ENCODE data around the gene PDGFA.

Gene PDGFA

DNA sequence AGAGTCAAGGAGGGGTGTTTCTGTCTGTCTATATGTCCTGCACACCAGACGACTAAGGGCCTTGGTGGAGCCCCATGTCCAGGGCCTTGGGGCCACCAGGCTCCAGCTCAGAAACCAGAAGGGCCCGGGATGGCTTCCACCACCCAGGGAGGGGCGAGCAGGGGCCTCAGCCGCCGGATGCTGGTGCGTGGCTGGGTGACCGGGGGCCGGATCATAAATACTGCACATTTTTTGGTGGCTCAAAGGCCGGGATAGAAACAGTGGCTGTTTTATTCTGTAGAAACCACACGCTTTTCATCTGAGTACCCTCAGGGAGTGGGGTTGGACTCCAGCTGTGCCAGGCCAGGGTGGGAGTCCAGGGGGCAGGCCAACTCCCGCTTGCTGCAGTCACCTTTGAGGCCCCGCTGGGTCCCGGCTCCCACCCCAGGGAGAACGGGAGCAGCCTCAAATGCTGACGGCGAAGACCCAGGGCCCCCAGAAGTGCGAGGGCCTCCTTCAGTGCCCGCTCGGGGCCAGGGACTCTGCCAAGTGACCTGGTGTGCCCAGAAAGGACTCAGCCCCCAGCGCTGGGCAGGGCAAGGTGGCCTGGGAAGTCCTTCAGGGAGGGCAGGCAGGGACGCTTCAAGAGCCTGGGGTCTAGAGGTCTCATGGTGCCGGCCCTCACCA lies 28.2 kb downstream of the PDGFA start:
- DNase-seq (ENCODE audit: low spot score), result peak; percentile 47
- TF ChIP-seq CTCF (IDR thresholded peaks at IDR 0.05; ENCODE audit: poor library complexity, severe bottlenecking), result no peak
- Histone ChIP-seq H3K9me3 (ENCODE audit: severe bottlenecking) (no peaks in the 10 kb centered on the region), H3K36me3 (ENCODE audit: low read depth) (peaks cover under 1% of the 10 kb centered on the region; the same call in 1 of the 2 replicates), H3K4me1 (ENCODE audit: insufficient read depth, poor library complexity, severe bottlenecking) (peaks cover 9% of the 10 kb centered on the region), H3K27ac (ENCODE audit: poor library complexity, severe bottlenecking) (no peak overlapping the region), H3K27me3 (ENCODE audit: insufficient read depth, poor library complexity, severe bottlenecking) (no peaks in the 10 kb centered on the region), H3K4me3 (ENCODE audit: severe bottlenecking) (no peak overlapping the region)
- no peak for ATAC-seq (ENCODE audit: low read depth)

GRCh38 chr7:490461-491291 lies 29.0 kb downstream of the PDGFA start:
- no peak overlapping the region for H3K4me3 ChIP-seq (ENCODE audit: severe bottlenecking)
- ATAC-seq (ENCODE audit: low read depth) (no peak), DNase-seq (ENCODE audit: low spot score) (peak; percentile 62)
- no peaks in the 10 kb centered on the region for H3K36me3 ChIP-seq (ENCODE audit: low read depth)
- TF ChIP-seq CTCF (IDR thresholded peaks at IDR 0.05; ENCODE audit: poor library complexity, severe bottlenecking), result no peak
- peaks cover 8% of the 10 kb centered on the region for H3K4me1 ChIP-seq (ENCODE audit: insufficient read depth, poor library complexity, severe bottlenecking)
- H3K27me3 ChIP-seq (ENCODE audit: insufficient read depth, poor library complexity, severe bottlenecking), result no peaks in the 10 kb centered on the region
- no peak overlapping the region for H3K27ac ChIP-seq (ENCODE audit: poor library complexity, severe bottlenecking)
- no peaks in the 10 kb centered on the region for H3K9me3 ChIP-seq (ENCODE audit: severe bottlenecking)

DNA sequence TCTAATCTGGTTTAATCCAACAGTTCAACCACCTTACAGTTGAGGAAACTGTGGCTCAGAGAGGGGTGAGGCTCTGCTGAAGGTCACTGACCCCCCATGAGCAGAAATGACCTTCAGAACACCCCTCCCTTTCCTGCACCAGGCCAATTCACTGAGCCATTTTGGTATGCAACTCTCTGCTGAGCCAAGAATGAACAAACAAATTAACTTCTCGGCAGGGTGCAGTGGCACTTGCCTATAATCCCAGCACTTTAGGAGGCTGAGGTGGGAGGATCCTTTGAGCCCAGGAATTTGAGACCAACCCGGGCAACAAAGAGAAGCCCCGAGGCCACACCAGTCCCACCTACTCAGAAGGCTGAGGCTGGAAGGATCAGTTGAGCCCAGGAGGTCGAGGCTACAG lies 29.8 kb downstream of the PDGFA start:
- ATAC-seq (ENCODE audit: low read depth) (no peak), DNase-seq (ENCODE audit: low spot score) (no peak)
- Histone ChIP-seq H3K4me3 (ENCODE audit: severe bottlenecking) (no peak overlapping the region), H3K27ac (ENCODE audit: poor library complexity, severe bottlenecking) (no peak overlapping the region), H3K4me1 (ENCODE audit: insufficient read depth, poor library complexity, severe bottlenecking) (peaks cover 16% of the 10 kb centered on the region), H3K36me3 (ENCODE audit: low read depth) (no peaks in the 10 kb centered on the region), H3K27me3 (ENCODE audit: insufficient read depth, poor library complexity, severe bottlenecking) (no peaks in the 10 kb centered on the region), H3K9me3 (ENCODE audit: severe bottlenecking) (no peaks in the 10 kb centered on the region)
- TF ChIP-seq CTCF (IDR thresholded peaks at IDR 0.05; ENCODE audit: poor library complexity, severe bottlenecking), result no peak

GRCh38 chr7:486216-486743 lies 33.4 kb downstream of the PDGFA start:
- H3K4me3 ChIP-seq (ENCODE audit: severe bottlenecking), result no peak overlapping the region
- no peak overlapping the region for H3K27ac ChIP-seq (ENCODE audit: poor library complexity, severe bottlenecking)
- peaks cover 17% of the 10 kb centered on the region for H3K4me1 ChIP-seq (ENCODE audit: insufficient read depth, poor library complexity, severe bottlenecking)
- DNase-seq (ENCODE audit: low spot score) (peak; percentile 38), ATAC-seq (ENCODE audit: low read depth) (no peak)
- H3K36me3 ChIP-seq (ENCODE audit: low read depth), result no peaks in the 10 kb centered on the region
- H3K9me3 ChIP-seq (ENCODE audit: severe bottlenecking), result no peaks in the 10 kb centered on the region
- TF ChIP-seq CTCF (IDR thresholded peaks at IDR 0.05; ENCODE audit: poor library complexity, severe bottlenecking), result no peak
- H3K27me3 ChIP-seq (ENCODE audit: insufficient read depth, poor library complexity, severe bottlenecking), result no peaks in the 10 kb centered on the region

All from RWPE2 (cell line).